ENCODE measurements around the gene KRTAP4-11. TPM values are rescaled to one million over a fixed set of nuclear protein-coding genes. Genes with fewer than 3 reads are reported as not detected.
"Not testable (repeated sequence)": the region's sequence is repeated elsewhere in the genome, so short reads cannot be mapped to it uniquely, and the experiment has no call there.

The KRTAP4-11 gene
- total RNA-seq, 2 experiments from 2014 or later = not detected

- not testable (repeated sequence) for H3K4me3 Mint-ChIP-seq; ATAC-seq; H3K36me3 Mint-ChIP-seq; H3K4me1 Mint-ChIP-seq; DNase-seq; H3K9me3 Mint-ChIP-seq (ENCODE audit: low read depth); H3K27ac Mint-ChIP-seq
- H3K27me3 Mint-ChIP-seq = peaks cover 17% of the 10 kb centered on the region
- CTCF ChIA-PET = interaction anchor here (0.7 kb wide), 1 partner anchor 241 kb away, joined by 3 read pairs; no protein-coding TSS in a partner anchor
Observed at GRCh38 chr17:41088760-41089352, 29.3 kb downstream of the KRTAP4-11 start.

GRCh38 chr17:41084100-41084856 lies 33.9 kb downstream of the KRTAP4-11 start, which contains the start of gene KRTAP4-7:
KRTAP4-7 (plus strand) TSS chr17:41084150; CDS start chr17:41084207, 57 bp downstream.
- DNase-seq; CTCF ChIA-PET; H3K4me1 Mint-ChIP-seq; ATAC-seq; H3K36me3 Mint-ChIP-seq; H3K27ac Mint-ChIP-seq; H3K9me3 Mint-ChIP-seq (ENCODE audit: low read depth); H3K4me3 Mint-ChIP-seq: not testable (repeated sequence)
- peaks cover 15% of the 10 kb centered on the region for H3K27me3 Mint-ChIP-seq

DNA sequence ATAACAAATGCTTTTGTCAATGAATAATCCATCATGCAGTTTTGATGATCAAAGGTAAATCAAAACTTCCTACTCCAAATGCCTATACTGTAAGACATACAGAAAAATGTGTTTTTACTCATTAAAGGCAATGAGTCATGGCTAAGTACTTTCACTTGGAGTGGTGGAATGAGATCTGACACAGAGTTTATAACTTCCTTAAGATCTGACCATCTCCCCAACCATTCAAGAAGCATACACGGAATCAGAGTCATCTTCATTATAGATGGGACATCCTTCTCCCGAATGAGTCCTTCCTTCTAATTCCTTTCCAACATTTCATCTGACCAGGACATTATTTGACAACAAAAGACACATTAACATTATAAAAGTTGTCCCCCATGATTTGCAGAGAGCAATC lies 34.7 kb downstream of the KRTAP4-11 start:
- H3K36me3 Mint-ChIP-seq; H3K9me3 Mint-ChIP-seq (ENCODE audit: low read depth); H3K27ac Mint-ChIP-seq; CTCF ChIA-PET; ATAC-seq; DNase-seq; H3K4me3 Mint-ChIP-seq; H3K4me1 Mint-ChIP-seq: not testable (repeated sequence)
- H3K27me3 Mint-ChIP-seq = peaks cover 15% of the 10 kb centered on the region

- Mint-ChIP-seq H3K9me3 (ENCODE audit: low read depth) (no peaks in the 10 kb centered on the region), H3K27ac (no peak overlapping the region), H3K4me1 (no peaks in the 10 kb centered on the region), H3K27me3 (peaks cover 15% of the 10 kb centered on the region), H3K4me3 (no peak overlapping the region), H3K36me3 (no peaks in the 10 kb centered on the region)
- ATAC-seq (no peak), DNase-seq (no peak)
- CTCF ChIA-PET = no interaction called here
Observed at GRCh38 chr17:41082626-41083025, 35.5 kb downstream of the KRTAP4-11 start.

DNA sequence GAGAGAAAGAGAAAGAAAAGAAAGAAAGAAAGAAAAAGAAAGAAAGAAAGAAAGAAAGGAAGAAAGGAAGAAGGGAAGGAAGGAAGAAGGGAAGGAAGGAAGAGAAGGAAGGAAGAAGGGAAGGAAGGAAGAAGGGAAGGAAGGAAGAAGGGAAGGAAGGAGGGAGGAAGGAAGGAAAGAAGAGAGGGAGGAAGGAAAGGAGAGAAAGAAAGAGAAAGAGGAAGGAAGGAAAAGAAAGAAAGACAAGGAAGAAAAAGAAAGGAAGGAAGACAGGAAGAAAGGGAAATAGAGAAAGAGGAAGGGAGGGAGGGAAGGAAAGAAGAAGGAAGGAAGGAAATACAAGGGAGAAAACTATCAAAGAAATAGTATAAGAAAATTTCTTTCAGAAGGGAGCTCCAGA lies 41.4 kb downstream of the KRTAP4-11 start:
- Mint-ChIP-seq H3K36me3 (no peaks in the 10 kb centered on the region), H3K4me3 (no peak overlapping the region), H3K27me3 (peaks cover 24% of the 10 kb centered on the region), H3K9me3 (ENCODE audit: low read depth) (no peaks in the 10 kb centered on the region), H3K4me1 (no peaks in the 10 kb centered on the region), H3K27ac (no peak overlapping the region)
- no peak for DNase-seq
- ATAC-seq = no peak
- CTCF ChIA-PET = no interaction called here

DNA sequence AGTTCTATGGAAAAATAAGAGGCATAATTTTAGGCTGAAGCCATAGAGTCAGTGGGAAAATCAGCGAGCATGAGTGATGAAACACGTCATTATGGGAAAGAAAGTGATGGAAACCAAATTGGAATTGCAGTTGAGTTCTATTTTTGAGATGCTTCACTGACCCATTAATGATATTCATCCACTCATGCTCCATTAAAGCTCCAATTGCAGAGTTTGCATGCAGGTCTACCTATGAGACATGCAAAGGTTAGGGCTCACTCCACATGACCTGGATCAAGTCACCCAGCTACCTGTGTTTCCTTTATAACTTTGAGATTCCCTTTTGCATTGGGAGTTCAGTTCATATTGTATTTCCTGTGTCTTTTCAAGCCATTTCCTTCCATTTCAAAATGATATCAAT lies 44.5 kb downstream of the KRTAP4-11 start:
- CTCF ChIA-PET = no interaction called here
- ATAC-seq (no peak), DNase-seq (no peak)
- no peak overlapping the region for H3K27ac Mint-ChIP-seq
- no peak overlapping the region for H3K4me3 Mint-ChIP-seq
- no peaks in the 10 kb centered on the region for H3K9me3 Mint-ChIP-seq (ENCODE audit: low read depth)
- peaks cover 2% of the 10 kb centered on the region for H3K4me1 Mint-ChIP-seq
- peaks cover 24% of the 10 kb centered on the region for H3K27me3 Mint-ChIP-seq
- H3K36me3 Mint-ChIP-seq = no peaks in the 10 kb centered on the region

DNA sequence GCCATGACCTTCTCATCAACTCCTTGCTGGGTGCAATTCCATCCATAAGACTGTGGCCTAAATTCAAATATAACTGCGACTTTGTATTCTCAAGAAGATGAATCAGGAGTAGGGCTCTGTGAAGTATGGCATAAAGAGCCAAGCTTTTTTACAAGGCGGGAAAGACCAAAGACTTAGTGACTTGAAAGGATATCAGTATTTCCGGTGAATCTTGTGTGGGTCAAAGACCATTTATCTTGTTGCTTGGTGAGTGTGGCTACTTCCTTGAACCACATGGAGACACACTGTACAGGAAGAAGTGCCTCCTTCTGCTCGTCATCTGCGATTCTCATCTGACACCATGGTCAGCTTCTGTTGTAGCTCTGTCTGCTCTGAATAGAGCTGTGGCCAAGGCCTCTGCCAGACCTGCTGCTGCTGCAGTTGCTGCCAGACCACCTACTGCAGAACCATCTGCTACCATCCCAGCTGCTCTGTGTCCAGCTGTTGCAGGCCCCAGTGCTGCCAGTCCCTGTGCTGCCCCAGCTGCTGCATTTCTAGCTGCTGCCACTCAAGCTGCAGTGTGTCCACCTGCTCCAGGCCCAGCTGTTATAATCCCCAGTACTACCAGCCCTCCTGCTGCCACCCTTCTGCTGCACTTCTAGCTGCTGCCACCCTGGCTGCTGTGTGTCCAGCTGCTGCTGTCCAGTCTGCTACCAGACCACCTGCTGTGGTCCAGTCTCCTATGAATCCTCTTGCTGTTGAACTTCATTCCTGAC lies 46.4 kb downstream of the KRTAP4-11 start:
- Mint-ChIP-seq H3K4me3 (no peak overlapping the region), H3K4me1 (peaks cover 2% of the 10 kb centered on the region), H3K36me3 (no peaks in the 10 kb centered on the region), H3K27me3 (peaks cover 21% of the 10 kb centered on the region), H3K27ac (no peak overlapping the region), H3K9me3 (ENCODE audit: low read depth) (no peaks in the 10 kb centered on the region)
- DNase-seq (no peak), ATAC-seq (no peak)
- CTCF ChIA-PET = no interaction called here

DNA sequence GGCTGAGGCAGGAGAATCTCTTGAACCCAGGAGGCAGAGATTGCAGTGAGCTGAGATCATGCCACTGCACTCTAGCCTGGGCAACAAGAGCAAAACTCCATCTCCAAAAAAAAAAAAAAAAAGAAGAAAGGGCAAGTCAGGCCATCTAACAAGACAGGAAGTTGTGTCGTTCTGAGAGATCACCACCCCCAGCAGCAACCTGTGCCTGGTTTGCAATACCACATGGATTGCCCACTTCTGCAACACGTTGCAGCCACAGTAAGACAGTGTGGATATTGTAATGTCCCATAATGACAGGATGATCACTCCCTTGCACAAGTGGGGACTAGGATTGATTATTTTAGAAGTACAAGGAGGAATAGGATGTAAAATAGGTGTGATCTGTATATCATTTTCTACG lies 49.1 kb downstream of the KRTAP4-11 start:
- Mint-ChIP-seq H3K4me3 (no peak overlapping the region), H3K36me3 (no peaks in the 10 kb centered on the region), H3K9me3 (ENCODE audit: low read depth) (no peaks in the 10 kb centered on the region), H3K27me3 (peaks cover 5% of the 10 kb centered on the region), H3K27ac (no peak overlapping the region), H3K4me1 (peaks cover 7% of the 10 kb centered on the region)
- ATAC-seq (no peak), DNase-seq (no peak)
- CTCF ChIA-PET = no interaction called here

DNA sequence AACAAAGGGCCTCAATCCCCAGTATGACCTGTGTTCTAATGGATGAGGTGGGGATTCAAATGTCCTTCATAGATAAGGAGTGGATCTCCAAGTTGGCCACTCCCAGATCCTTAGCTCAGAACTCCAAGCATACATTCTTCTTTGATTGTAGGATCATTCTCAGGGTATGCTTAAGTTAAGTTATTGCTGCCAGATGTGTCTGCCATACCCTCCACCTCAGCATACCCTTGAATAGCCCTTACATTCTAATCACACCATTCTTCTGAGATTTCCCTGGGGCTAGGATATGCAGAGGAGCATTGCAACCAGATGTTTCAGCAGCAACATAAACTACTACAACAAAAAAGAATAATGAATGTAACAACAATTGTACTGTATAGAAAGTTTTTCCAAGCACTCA lies 50.9 kb downstream of the KRTAP4-11 start:
- H3K36me3 Mint-ChIP-seq = no peaks in the 10 kb centered on the region
- H3K4me3 Mint-ChIP-seq = no peak overlapping the region
- no peak for DNase-seq
- peaks cover 8% of the 10 kb centered on the region for H3K27me3 Mint-ChIP-seq
- no peak for ATAC-seq
- CTCF ChIA-PET = no interaction called here
- peaks cover 7% of the 10 kb centered on the region for H3K4me1 Mint-ChIP-seq
- no peaks in the 10 kb centered on the region for H3K9me3 Mint-ChIP-seq (ENCODE audit: low read depth)
- H3K27ac Mint-ChIP-seq = no peak overlapping the region

Other genes starting within 250 kb of the KRTAP4-11 start
- not detected for gene KRT20, start 233.1 kb downstream of the KRTAP4-11 start, total RNA-seq
- not detected for gene KRT23, start 180.7 kb downstream of the KRTAP4-11 start, total RNA-seq
- gene KRT39, start 151.4 kb downstream of the KRTAP4-11 start, total RNA-seq = not detected
- gene KRT40, start 134.0 kb downstream of the KRTAP4-11 start, total RNA-seq = not detected
- gene KRTAP3-3, start 124.2 kb downstream of the KRTAP4-11 start, total RNA-seq = not detected
- not detected for gene KRTAP3-2, start 118.5 kb downstream of the KRTAP4-11 start, total RNA-seq
- gene KRTAP3-1, start 109.2 kb downstream of the KRTAP4-11 start, total RNA-seq = not detected
- gene KRTAP1-5, start 91.2 kb downstream of the KRTAP4-11 start, total RNA-seq = not detected
- gene KRTAP1-4, start 88.2 kb downstream of the KRTAP4-11 start, total RNA-seq = not detected
- not detected for gene KRTAP1-3, start 83.5 kb downstream of the KRTAP4-11 start, total RNA-seq
- gene KRTAP1-1, start 76.9 kb downstream of the KRTAP4-11 start, total RNA-seq = not detected
- gene KRTAP2-1, start 71.1 kb downstream of the KRTAP4-11 start, total RNA-seq = not detected
- not detected for gene KRTAP2-2, start 63.1 kb downstream of the KRTAP4-11 start, total RNA-seq
- not detected for gene KRTAP2-3, start 58.3 kb downstream of the KRTAP4-11 start, total RNA-seq
- gene KRTAP2-4, start 52.5 kb downstream of the KRTAP4-11 start, total RNA-seq = not detected
- not detected for gene KRTAP4-7, start 34.2 kb downstream of the KRTAP4-11 start, total RNA-seq
- gene KRTAP4-8, start 20.2 kb downstream of the KRTAP4-11 start, total RNA-seq = not detected
- gene KRTAP4-16, start 16.2 kb downstream of the KRTAP4-11 start, total RNA-seq = not detected
- gene KRTAP4-9, start 13.0 kb downstream of the KRTAP4-11 start, total RNA-seq = not detected
- not detected for gene KRTAP4-12, start 5.8 kb upstream of the KRTAP4-11 start, total RNA-seq
- gene KRTAP4-6, start 22.2 kb upstream of the KRTAP4-11 start, total RNA-seq = not detected
- not detected for gene KRTAP4-5, start 31.5 kb upstream of the KRTAP4-11 start, total RNA-seq
- gene KRTAP4-4, start 42.4 kb upstream of the KRTAP4-11 start, total RNA-seq = not detected
- gene KRTAP4-3, start 49.8 kb upstream of the KRTAP4-11 start, total RNA-seq = not detected
- not detected for gene KRTAP4-2, start 59.8 kb upstream of the KRTAP4-11 start, total RNA-seq
- gene KRTAP4-1, start 66.5 kb upstream of the KRTAP4-11 start, total RNA-seq = not detected
- not detected for gene KRTAP9-1, start 71.5 kb upstream of the KRTAP4-11 start, total RNA-seq
- gene KRTAP9-2, start 108.3 kb upstream of the KRTAP4-11 start, total RNA-seq = not detected
- gene KRTAP9-3, start 114.1 kb upstream of the KRTAP4-11 start, total RNA-seq = not detected
- not detected for gene KRTAP9-8, start 119.6 kb upstream of the KRTAP4-11 start, total RNA-seq
- not detected for gene KRTAP9-4, start 131.3 kb upstream of the KRTAP4-11 start, total RNA-seq
- gene KRTAP9-9, start 137.0 kb upstream of the KRTAP4-11 start, total RNA-seq = not detected
- gene KRTAP9-6, start 147.0 kb upstream of the KRTAP4-11 start, total RNA-seq = not detected
- not detected for gene KRTAP9-7, start 157.3 kb upstream of the KRTAP4-11 start, total RNA-seq
- gene KRTAP29-1, start 184.5 kb upstream of the KRTAP4-11 start, total RNA-seq = not detected
- not detected for gene KRTAP16-1, start 190.9 kb upstream of the KRTAP4-11 start, total RNA-seq
- not detected for gene KRTAP17-1, start 197.3 kb upstream of the KRTAP4-11 start, total RNA-seq
- not detected for gene KRT33A, start 232.5 kb upstream of the KRTAP4-11 start, total RNA-seq